K562 (cell line): ENCODE data around the gene CBX1. TPM values are rescaled to one million over a fixed set of nuclear protein-coding genes. Genes with fewer than 3 reads are reported as not detected.
A peak's percentile ranks its signal among the peaks of the same experiment; 100 is the strongest.

ENCODE experiments used
- BRD4 ChIP-seq: fragments of 200-600 bp; sonication (generic); IDR thresholded peaks from 2 replicates; pipeline ENCODE4 v1.6.1; 2017; ENCODE audit warnings: inconsistent platforms
- CC2D1A ChIP-seq: fragments of 450-650 bp; IDR thresholded peaks from 2 replicates; pipeline ENCODE4 v1.6.1; 2017; ENCODE audit warnings: mild to moderate bottlenecking
- CREBBP ChIP-seq: IDR thresholded peaks from one replicate; pipeline ENCODE4 v1.6.1; 2012; ENCODE audit warnings: low read depth, mild to moderate bottlenecking, control low read depth, inconsistent platforms, low read length
- ESRRB ChIP-seq: fragments of 250-450 bp; sonication (Bioruptor Pico); IDR thresholded peaks from 2 replicates; pipeline ENCODE4 v1.5.0; 2020; ENCODE audit warnings: mild to moderate bottlenecking, moderate library complexity, borderline replicate concordance
- ZNF133 ChIP-seq: fragments of 250-450 bp; sonication (Bioruptor Pico); IDR thresholded peaks from 2 replicates; pipeline ENCODE4 v1.4.0; 2020; ENCODE audit warnings: mild to moderate bottlenecking
- polyA plus RNA-seq, 8 experiments: library from polyadenylated mRNA; depleted of rRNA in 4 of 8; stranded (reverse) in 5 of 8; unstranded in 3 of 8; fragments of >200 nt; fragmentation: Nextera tagmentation in 2 of 8; fragmentation: Illumina TruSeq in 1 of 8; extraction: Ambion mirVana in 2 of 8; extraction: Trizol in 1 of 8; gene quantifications; 2 replicates each; pipeline versions ENCODE4 v1.2.1 to v1.2.3, GENCODE V29; 2011 to 2014; ENCODE audit warnings: inconsistent platforms in 1 of 8, missing spikeins in 1 of 8
- total RNA-seq, 7 experiments: library from RNA; depleted of rRNA in 6 of 7; stranded (reverse); fragments of >200 nt in 6 of 7; fragmentation: Illumina TruSeq in 2 of 7; extraction: Trizol in 2 of 7; gene quantifications; 2 replicates each; pipeline versions ENCODE4 v1.2.1 to v1.2.3, GENCODE V29; 2011 to 2021; ENCODE audit warnings: low replicate concordance in 1 of 7
- TF ChIP-seq, protein P1 (sequence below): fragments of 450-650 bp; formaldehyde crosslinking; IDR thresholded peaks from 2 replicates; pipeline ENCODE4 v1.4.0; 2020; ENCODE audit warnings: mild to moderate bottlenecking, moderate library complexity
- TF ChIP-seq, protein P2 (sequence below): fragments of 450-650 bp; IDR thresholded peaks from 2 replicates; pipeline ENCODE4 v1.6.1; 2016; ENCODE audit warnings: mild to moderate bottlenecking, moderate library complexity
- TF ChIP-seq, protein P3 (sequence below), 3 experiments: fragments of 200-800 bp in 1 of 3; fragments of 250-450 bp in 1 of 3; fragments of 450-650 bp in 1 of 3; sonication (Bioruptor Pico) in 1 of 3; sonication (Bioruptor generic) in 1 of 3; formaldehyde crosslinking in 1 of 3; IDR thresholded peaks; 2 replicates each; pipeline versions ENCODE4 v1.6.1 to v1.8.0; 2016 to 2022; ENCODE audit warnings: mild to moderate bottlenecking in 2 of 3, missing genetic modification characterization in 2 of 3, missing compliant biosample characterization in 1 of 3, moderate library complexity in 1 of 3

The CBX1 gene
- total and polyA plus RNA-seq, 9 of the 15 experiments (the other 6 are each of a cell fraction or from before 2014, with no cell fraction given), result 10.6 to 95.7 (median 52.7) TPM

DNA sequence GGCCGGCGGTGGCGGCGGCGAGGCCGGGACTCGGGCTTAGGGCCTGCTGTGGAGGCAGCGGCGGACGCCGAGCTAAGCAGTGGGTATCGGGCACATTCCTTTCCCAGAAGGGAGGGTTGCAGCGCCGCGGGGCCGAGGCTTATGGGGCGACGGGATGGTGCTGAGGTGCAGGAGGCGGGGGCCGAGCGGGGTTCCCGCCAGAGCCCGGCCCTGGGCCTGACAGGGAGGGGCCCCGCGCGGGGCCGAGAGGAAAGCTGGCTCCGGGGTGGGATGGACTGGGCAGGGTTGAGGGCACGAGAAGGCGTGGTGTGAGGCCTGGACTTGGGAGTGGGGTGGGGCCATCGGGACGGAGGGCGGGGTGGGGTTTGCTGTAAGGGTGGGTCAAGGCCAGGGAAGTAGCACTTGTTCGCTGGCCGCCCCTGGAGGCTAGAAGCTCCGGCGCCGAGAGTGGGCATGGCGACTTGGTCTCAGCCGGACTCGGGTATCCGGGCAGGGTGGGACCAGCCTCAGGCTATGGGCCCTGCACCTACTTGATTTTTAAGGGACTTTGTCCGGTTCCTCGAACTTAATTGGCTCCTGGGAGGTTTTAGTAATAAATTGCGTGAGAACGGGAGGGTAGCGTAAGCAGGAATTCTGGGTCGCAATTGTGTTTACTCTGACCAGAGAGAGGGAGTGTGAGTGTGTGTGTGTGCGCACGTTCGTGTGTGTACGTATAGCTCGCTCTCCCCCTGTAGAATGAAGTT lies 52.7 kb downstream of the CBX1 start (continued):
- TF ChIP-seq, protein P1, sequence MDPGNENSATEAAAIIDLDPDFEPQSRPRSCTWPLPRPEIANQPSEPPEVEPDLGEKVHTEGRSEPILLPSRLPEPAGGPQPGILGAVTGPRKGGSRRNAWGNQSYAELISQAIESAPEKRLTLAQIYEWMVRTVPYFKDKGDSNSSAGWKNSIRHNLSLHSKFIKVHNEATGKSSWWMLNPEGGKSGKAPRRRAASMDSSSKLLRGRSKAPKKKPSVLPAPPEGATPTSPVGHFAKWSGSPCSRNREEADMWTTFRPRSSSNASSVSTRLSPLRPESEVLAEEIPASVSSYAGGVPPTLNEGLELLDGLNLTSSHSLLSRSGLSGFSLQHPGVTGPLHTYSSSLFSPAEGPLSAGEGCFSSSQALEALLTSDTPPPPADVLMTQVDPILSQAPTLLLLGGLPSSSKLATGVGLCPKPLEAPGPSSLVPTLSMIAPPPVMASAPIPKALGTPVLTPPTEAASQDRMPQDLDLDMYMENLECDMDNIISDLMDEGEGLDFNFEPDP, result 0 out of 2 replicates have a peak, but pooled peaks have one; percentile 76
- TF ChIP-seq CREBBP, result no peak
- no peak for TF ChIP-seq ESRRB (CRISPR knock-in tag)
- no peak for TF ChIP-seq CC2D1A
- TF ChIP-seq, protein P2, sequence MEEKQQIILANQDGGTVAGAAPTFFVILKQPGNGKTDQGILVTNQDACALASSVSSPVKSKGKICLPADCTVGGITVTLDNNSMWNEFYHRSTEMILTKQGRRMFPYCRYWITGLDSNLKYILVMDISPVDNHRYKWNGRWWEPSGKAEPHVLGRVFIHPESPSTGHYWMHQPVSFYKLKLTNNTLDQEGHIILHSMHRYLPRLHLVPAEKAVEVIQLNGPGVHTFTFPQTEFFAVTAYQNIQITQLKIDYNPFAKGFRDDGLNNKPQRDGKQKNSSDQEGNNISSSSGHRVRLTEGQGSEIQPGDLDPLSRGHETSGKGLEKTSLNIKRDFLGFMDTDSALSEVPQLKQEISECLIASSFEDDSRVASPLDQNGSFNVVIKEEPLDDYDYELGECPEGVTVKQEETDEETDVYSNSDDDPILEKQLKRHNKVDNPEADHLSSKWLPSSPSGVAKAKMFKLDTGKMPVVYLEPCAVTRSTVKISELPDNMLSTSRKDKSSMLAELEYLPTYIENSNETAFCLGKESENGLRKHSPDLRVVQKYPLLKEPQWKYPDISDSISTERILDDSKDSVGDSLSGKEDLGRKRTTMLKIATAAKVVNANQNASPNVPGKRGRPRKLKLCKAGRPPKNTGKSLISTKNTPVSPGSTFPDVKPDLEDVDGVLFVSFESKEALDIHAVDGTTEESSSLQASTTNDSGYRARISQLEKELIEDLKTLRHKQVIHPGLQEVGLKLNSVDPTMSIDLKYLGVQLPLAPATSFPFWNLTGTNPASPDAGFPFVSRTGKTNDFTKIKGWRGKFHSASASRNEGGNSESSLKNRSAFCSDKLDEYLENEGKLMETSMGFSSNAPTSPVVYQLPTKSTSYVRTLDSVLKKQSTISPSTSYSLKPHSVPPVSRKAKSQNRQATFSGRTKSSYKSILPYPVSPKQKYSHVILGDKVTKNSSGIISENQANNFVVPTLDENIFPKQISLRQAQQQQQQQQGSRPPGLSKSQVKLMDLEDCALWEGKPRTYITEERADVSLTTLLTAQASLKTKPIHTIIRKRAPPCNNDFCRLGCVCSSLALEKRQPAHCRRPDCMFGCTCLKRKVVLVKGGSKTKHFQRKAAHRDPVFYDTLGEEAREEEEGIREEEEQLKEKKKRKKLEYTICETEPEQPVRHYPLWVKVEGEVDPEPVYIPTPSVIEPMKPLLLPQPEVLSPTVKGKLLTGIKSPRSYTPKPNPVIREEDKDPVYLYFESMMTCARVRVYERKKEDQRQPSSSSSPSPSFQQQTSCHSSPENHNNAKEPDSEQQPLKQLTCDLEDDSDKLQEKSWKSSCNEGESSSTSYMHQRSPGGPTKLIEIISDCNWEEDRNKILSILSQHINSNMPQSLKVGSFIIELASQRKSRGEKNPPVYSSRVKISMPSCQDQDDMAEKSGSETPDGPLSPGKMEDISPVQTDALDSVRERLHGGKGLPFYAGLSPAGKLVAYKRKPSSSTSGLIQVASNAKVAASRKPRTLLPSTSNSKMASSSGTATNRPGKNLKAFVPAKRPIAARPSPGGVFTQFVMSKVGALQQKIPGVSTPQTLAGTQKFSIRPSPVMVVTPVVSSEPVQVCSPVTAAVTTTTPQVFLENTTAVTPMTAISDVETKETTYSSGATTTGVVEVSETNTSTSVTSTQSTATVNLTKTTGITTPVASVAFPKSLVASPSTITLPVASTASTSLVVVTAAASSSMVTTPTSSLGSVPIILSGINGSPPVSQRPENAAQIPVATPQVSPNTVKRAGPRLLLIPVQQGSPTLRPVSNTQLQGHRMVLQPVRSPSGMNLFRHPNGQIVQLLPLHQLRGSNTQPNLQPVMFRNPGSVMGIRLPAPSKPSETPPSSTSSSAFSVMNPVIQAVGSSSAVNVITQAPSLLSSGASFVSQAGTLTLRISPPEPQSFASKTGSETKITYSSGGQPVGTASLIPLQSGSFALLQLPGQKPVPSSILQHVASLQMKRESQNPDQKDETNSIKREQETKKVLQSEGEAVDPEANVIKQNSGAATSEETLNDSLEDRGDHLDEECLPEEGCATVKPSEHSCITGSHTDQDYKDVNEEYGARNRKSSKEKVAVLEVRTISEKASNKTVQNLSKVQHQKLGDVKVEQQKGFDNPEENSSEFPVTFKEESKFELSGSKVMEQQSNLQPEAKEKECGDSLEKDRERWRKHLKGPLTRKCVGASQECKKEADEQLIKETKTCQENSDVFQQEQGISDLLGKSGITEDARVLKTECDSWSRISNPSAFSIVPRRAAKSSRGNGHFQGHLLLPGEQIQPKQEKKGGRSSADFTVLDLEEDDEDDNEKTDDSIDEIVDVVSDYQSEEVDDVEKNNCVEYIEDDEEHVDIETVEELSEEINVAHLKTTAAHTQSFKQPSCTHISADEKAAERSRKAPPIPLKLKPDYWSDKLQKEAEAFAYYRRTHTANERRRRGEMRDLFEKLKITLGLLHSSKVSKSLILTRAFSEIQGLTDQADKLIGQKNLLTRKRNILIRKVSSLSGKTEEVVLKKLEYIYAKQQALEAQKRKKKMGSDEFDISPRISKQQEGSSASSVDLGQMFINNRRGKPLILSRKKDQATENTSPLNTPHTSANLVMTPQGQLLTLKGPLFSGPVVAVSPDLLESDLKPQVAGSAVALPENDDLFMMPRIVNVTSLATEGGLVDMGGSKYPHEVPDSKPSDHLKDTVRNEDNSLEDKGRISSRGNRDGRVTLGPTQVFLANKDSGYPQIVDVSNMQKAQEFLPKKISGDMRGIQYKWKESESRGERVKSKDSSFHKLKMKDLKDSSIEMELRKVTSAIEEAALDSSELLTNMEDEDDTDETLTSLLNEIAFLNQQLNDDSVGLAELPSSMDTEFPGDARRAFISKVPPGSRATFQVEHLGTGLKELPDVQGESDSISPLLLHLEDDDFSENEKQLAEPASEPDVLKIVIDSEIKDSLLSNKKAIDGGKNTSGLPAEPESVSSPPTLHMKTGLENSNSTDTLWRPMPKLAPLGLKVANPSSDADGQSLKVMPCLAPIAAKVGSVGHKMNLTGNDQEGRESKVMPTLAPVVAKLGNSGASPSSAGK, result no peak
- no peak for TF ChIP-seq ZNF133 (CRISPR knock-in tag)
- TF ChIP-seq BRD4, result no peak
- TF ChIP-seq, protein P3, sequence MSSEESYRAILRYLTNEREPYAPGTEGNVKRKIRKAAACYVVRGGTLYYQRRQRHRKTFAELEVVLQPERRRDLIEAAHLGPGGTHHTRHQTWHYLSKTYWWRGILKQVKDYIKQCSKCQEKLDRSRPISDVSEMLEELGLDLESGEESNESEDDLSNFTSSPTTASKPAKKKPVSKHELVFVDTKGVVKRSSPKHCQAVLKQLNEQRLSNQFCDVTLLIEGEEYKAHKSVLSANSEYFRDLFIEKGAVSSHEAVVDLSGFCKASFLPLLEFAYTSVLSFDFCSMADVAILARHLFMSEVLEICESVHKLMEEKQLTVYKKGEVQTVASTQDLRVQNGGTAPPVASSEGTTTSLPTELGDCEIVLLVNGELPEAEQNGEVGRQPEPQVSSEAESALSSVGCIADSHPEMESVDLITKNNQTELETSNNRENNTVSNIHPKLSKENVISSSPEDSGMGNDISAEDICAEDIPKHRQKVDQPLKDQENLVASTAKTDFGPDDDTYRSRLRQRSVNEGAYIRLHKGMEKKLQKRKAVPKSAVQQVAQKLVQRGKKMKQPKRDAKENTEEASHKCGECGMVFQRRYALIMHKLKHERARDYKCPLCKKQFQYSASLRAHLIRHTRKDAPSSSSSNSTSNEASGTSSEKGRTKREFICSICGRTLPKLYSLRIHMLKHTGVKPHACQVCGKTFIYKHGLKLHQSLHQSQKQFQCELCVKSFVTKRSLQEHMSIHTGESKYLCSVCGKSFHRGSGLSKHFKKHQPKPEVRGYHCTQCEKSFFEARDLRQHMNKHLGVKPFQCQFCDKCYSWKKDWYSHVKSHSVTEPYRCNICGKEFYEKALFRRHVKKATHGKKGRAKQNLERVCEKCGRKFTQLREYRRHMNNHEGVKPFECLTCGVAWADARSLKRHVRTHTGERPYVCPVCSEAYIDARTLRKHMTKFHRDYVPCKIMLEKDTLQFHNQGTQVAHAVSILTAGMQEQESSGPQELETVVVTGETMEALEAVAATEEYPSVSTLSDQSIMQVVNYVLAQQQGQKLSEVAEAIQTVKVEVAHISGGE (CRISPR knock-in tag; IDR thresholded peaks at IDR 0.05), result no peak
